HepG2 (cell line): ENCODE measurements around the gene BATF2. TPM values are rescaled to one million over a fixed set of nuclear protein-coding genes. Genes with fewer than 3 reads are reported as not detected.
A peak's percentile ranks its signal among the peaks of the same experiment; 100 is the strongest.

Experiments
- ARID2 ChIP-seq: sonication (generic); formaldehyde crosslinking; IDR thresholded peaks from 2 replicates; pipeline ENCODE4 v1.8.1; 2022; ENCODE audit warnings: mild to moderate bottlenecking, missing genetic modification reagents, borderline replicate concordance
- FOXJ3 ChIP-seq: sonication (generic); formaldehyde crosslinking; IDR thresholded peaks from 2 replicates; pipeline ENCODE4 v1.4.0; 2020; ENCODE audit warnings: missing genetic modification reagents, mild to moderate bottlenecking, borderline replicate concordance
- HDAC2 ChIP-seq: sonication (generic); formaldehyde crosslinking; IDR thresholded peaks from 2 replicates; pipeline ENCODE4 v1.4.0; 2020; ENCODE audit warnings: missing genetic modification reagents
- MAFK ChIP-seq, 2 experiments: IDR thresholded peaks in 1 of 2; conservative IDR thresholded peaks in 1 of 2; 2 replicates each; pipeline ENCODE4 v1.6.1; 2011; ENCODE audit warnings: improper control_type of control experiment in 2 of 2, low read length in 2 of 2
- MTA3 ChIP-seq: sonication (generic); formaldehyde crosslinking; IDR thresholded peaks from 2 replicates; pipeline ENCODE4 v1.4.0; 2020; ENCODE audit warnings: missing genetic modification reagents
- MYPOP ChIP-seq: sonication (generic); formaldehyde crosslinking; IDR thresholded peaks from 2 replicates; pipeline ENCODE4 v1.8.1; 2023; ENCODE audit warnings: mild to moderate bottlenecking, moderate library complexity, missing genetic modification reagents
- MZF1 ChIP-seq: sonication (generic); formaldehyde crosslinking; IDR thresholded peaks from 2 replicates; pipeline ENCODE4 v1.8.1; 2023; ENCODE audit warnings: mild to moderate bottlenecking, missing genetic modification reagents, borderline replicate concordance
- NFE2L1 ChIP-seq: sonication (generic); formaldehyde crosslinking; IDR thresholded peaks from 2 replicates; pipeline ENCODE4 v1.4.0; 2020; ENCODE audit warnings: missing genetic modification reagents, mild to moderate bottlenecking, borderline replicate concordance
- NONO ChIP-seq, 2 experiments: fragments of 450-650 bp in 1 of 2; sonication (generic) in 1 of 2; formaldehyde crosslinking in 1 of 2; IDR thresholded peaks in 1 of 2; conservative IDR thresholded peaks in 1 of 2; 2 replicates each; pipeline versions ENCODE4 v1.6.1 to v1.8.0; 2017 to 2022; ENCODE audit warnings: mild to moderate bottlenecking in 1 of 2, missing genetic modification reagents in 1 of 2, moderate library complexity in 1 of 2
- RXRA ChIP-seq: sonication (generic); formaldehyde crosslinking; IDR thresholded peaks from 2 replicates; pipeline ENCODE4 v1.5.1; 2020; ENCODE audit warnings: missing genetic modification reagents
- SP2 ChIP-seq: sonication (generic); formaldehyde crosslinking; IDR thresholded peaks from 2 replicates; pipeline ENCODE4 v1.5.1; 2020; ENCODE audit warnings: mild to moderate bottlenecking, missing genetic modification reagents
- ZFP41 ChIP-seq: sonication (generic); formaldehyde crosslinking; IDR thresholded peaks from 2 replicates; pipeline ENCODE4 v1.4.0; 2020; ENCODE audit warnings: mild to moderate bottlenecking, missing genetic modification reagents, borderline replicate concordance
- ZNF501 ChIP-seq: sonication (generic); formaldehyde crosslinking; IDR thresholded peaks from 2 replicates; pipeline ENCODE4 v1.5.1; 2020; ENCODE audit warnings: mild to moderate bottlenecking, moderate library complexity, missing genetic modification reagents
- ZNF563 ChIP-seq: sonication (generic); formaldehyde crosslinking; IDR thresholded peaks from 2 replicates; pipeline ENCODE4 v1.8.0; 2022; ENCODE audit warnings: mild to moderate bottlenecking, moderate library complexity, missing genetic modification reagents
- ZNF567 ChIP-seq: sonication (generic); formaldehyde crosslinking; IDR thresholded peaks from 2 replicates; pipeline ENCODE4 v1.8.1; 2023; ENCODE audit warnings: mild to moderate bottlenecking, missing genetic modification reagents, borderline replicate concordance
- ZNF691 ChIP-seq: sonication (generic); formaldehyde crosslinking; IDR thresholded peaks from 2 replicates; pipeline ENCODE4 v1.4.0; 2020; ENCODE audit warnings: missing genetic modification reagents, low read depth, mild to moderate bottlenecking, borderline replicate concordance
- ZNF709 ChIP-seq: sonication (generic); formaldehyde crosslinking; IDR thresholded peaks from 2 replicates; pipeline ENCODE4 v1.5.0; 2020; ENCODE audit warnings: mild to moderate bottlenecking, missing genetic modification reagents
- ZNF780A ChIP-seq: sonication (generic); formaldehyde crosslinking; IDR thresholded peaks from 2 replicates; pipeline ENCODE4 v1.8.0; 2022; ENCODE audit warnings: mild to moderate bottlenecking, missing genetic modification reagents, moderate library complexity
- ZNF800 ChIP-seq: sonication (generic); formaldehyde crosslinking; IDR thresholded peaks from 2 replicates; pipeline ENCODE4 v1.4.0; 2020; ENCODE audit warnings: missing genetic modification reagents
- ZSCAN25 ChIP-seq: sonication (generic); formaldehyde crosslinking; IDR thresholded peaks from 2 replicates; pipeline ENCODE4 v1.8.0; 2022; ENCODE audit warnings: mild to moderate bottlenecking, missing genetic modification reagents
- polyA plus RNA-seq, 8 experiments: library from polyadenylated mRNA; depleted of rRNA in 3 of 8; stranded (reverse) in 7 of 8; unstranded in 1 of 8; fragments of >200 nt; fragmentation: Illumina TruSeq in 4 of 8; extraction: Trizol in 4 of 8; gene quantifications; 2 replicates each; pipeline versions ENCODE4 v1.2.1 to v1.2.3, GENCODE V29; 2011 to 2016; ENCODE audit warnings: low read depth in 4 of 8, missing spikeins in 1 of 8, mixed read lengths in 1 of 8; ENCODE audit not compliant: insufficient read depth in 1 of 8
- total RNA-seq, 5 experiments: library from RNA; depleted of rRNA; stranded (reverse); fragments of >200 nt; fragmentation: Illumina TruSeq; extraction: Trizol; gene quantifications; 2 replicates each; pipeline ENCODE4 v1.2.3, GENCODE V29; 2016; ENCODE audit warnings: low read depth in 1 of 5
- TF ChIP-seq, protein P1 (sequence below): sonication (generic); formaldehyde crosslinking; IDR thresholded peaks from 2 replicates; pipeline ENCODE4 v1.4.0; 2020; ENCODE audit warnings: low read depth, mild to moderate bottlenecking, missing genetic modification reagents
- TF ChIP-seq, protein P2 (sequence below): sonication (generic); formaldehyde crosslinking; IDR thresholded peaks from 2 replicates; pipeline ENCODE4 v1.5.0; 2020; ENCODE audit warnings: mild to moderate bottlenecking, missing genetic modification reagents

The BATF2 gene
- total and polyA plus RNA-seq, 2 of the 13 experiments (the other 11 are each of a cell fraction or from before 2014, with no cell fraction given), result 2.8 to 3.9 TPM

- TF ChIP-seq FOXJ3 (no peak), MTA3 (CRISPR knock-in tag) (no peak), ARID2 (CRISPR knock-in tag) (peak; percentile 64; the same call in 1 of the 2 replicates), ZSCAN25 (CRISPR knock-in tag) (peak; percentile 61; the same call in 1 of the 2 replicates), ZNF563 (CRISPR knock-in tag) (no peak), RXRA (CRISPR knock-in tag) (no peak; the same call in 1 of the 2 replicates), ZNF501 (CRISPR knock-in tag) (0 out of 2 replicates have a peak, but pooled peaks have one; percentile 66), SP2 (CRISPR knock-in tag) (no peak), ZNF800 (CRISPR knock-in tag) (no peak), ZNF709 (CRISPR knock-in tag) (0 out of 2 replicates have a peak, but pooled peaks have one; percentile 63), HDAC2 (peak; percentile 80), ZNF567 (0 out of 2 replicates have a peak, but pooled peaks have one; percentile 51), MAFK (conservative IDR thresholded peaks at IDR 0.05 in 1 of 2, IDR thresholded peaks at IDR 0.05 in 1 of 2; ENCODE audit: low read length in 2 of 2) (0 out of 4 replicates have a peak, but pooled peaks of 1 of the 2 experiments have one; percentile 4), MYPOP (CRISPR knock-in tag) (peak; percentile 78; the same call in 1 of the 2 replicates), NFE2L1 (CRISPR knock-in tag) (no peak), MZF1 (CRISPR knock-in tag) (peak; percentile 56; the same call in 1 of the 2 replicates), ZFP41 (CRISPR knock-in tag) (no peak), ZNF691 (CRISPR knock-in tag) (peak; percentile 85; the same call in 1 of the 2 replicates), NONO (IDR thresholded peaks at IDR 0.05) (no peak), NONO (CRISPR knock-in tag; conservative IDR thresholded peaks at IDR 0.05) (peak; percentile 72), ZNF780A (CRISPR knock-in tag) (peak; percentile 51; the same call in 1 of the 2 replicates)
- TF ChIP-seq, protein P1, sequence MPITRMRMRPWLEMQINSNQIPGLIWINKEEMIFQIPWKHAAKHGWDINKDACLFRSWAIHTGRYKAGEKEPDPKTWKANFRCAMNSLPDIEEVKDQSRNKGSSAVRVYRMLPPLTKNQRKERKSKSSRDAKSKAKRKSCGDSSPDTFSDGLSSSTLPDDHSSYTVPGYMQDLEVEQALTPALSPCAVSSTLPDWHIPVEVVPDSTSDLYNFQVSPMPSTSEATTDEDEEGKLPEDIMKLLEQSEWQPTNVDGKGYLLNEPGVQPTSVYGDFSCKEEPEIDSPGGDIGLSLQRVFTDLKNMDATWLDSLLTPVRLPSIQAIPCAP (CRISPR knock-in tag), result no peak
- TF ChIP-seq, protein P2, sequence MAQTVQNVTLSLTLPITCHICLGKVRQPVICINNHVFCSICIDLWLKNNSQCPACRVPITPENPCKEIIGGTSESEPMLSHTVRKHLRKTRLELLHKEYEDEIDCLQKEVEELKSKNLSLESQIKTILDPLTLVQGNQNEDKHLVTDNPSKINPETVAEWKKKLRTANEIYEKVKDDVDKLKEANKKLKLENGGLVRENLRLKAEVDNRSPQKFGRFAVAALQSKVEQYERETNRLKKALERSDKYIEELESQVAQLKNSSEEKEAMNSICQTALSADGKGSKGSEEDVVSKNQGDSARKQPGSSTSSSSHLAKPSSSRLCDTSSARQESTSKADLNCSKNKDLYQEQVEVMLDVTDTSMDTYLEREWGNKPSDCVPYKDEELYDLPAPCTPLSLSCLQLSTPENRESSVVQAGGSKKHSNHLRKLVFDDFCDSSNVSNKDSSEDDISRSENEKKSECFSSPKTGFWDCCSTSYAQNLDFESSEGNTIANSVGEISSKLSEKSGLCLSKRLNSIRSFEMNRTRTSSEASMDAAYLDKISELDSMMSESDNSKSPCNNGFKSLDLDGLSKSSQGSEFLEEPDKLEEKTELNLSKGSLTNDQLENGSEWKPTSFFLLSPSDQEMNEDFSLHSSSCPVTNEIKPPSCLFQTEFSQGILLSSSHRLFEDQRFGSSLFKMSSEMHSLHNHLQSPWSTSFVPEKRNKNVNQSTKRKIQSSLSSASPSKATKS (CRISPR knock-in tag), result no peak
These were observed at the start of gene BATF2 (continued) for GRCh38 chr11:64996710-64997380.
